SK-N-SH treated with all-trans-retinoic acid at 6 μM for 48 hours (cell line): ENCODE results near the gene OPA1.

Experiments used
- ATAC-seq: fragments of 200-7000 bp; cut with Tn5 transposase; 3 replicates; pipeline ENCODE4 v1.9.1; 2020; ENCODE audit warnings: mild to moderate bottlenecking, moderate library complexity
- ARNTL ChIP-seq: fragments of 450-650 bp; formaldehyde crosslinking; IDR thresholded peaks from 2 replicates; pipeline ENCODE4 v1.5.0; 2020; ENCODE audit warnings: low read depth, mild to moderate bottlenecking, moderate library complexity, borderline replicate concordance
- BACH2 ChIP-seq: fragments of 250-450 bp; sonication (Bioruptor Pico); IDR thresholded peaks from 2 replicates; pipeline ENCODE4 v1.9.0; 2021; ENCODE audit warnings: mild to moderate bottlenecking, borderline replicate concordance
- CREB5 ChIP-seq: fragments of 250-450 bp; sonication (Bioruptor Pico); IDR thresholded peaks from 2 replicates; pipeline ENCODE4 v1.5.1; 2020; ENCODE audit warnings: low read depth, mild to moderate bottlenecking, moderate library complexity
- CSDC2 ChIP-seq: fragments of 250-450 bp; sonication (Bioruptor Pico); IDR thresholded peaks from 2 replicates; pipeline ENCODE4 v1.5.0; 2020; ENCODE audit warnings: mild to moderate bottlenecking, moderate library complexity
- CSRNP3 ChIP-seq: fragments of 250-450 bp; sonication (Bioruptor Pico); IDR thresholded peaks from 2 replicates; pipeline ENCODE4 v1.5.1; 2021; ENCODE audit warnings: mild to moderate bottlenecking, moderate library complexity
- ESRRG ChIP-seq: fragments of 250-450 bp; sonication (Bioruptor Pico); IDR thresholded peaks from 2 replicates; pipeline ENCODE4 v1.6.1; 2021; ENCODE audit warnings: mild to moderate bottlenecking
- GLIS3 ChIP-seq: fragments of 250-450 bp; sonication (Bioruptor Pico); IDR thresholded peaks from 2 replicates; pipeline ENCODE4 v1.5.0; 2020; ENCODE audit warnings: mild to moderate bottlenecking, moderate library complexity
- ISL1 ChIP-seq: fragments of 250-450 bp; sonication (Bioruptor Pico); IDR thresholded peaks from 2 replicates; pipeline ENCODE4 v2.1.2; 2022; ENCODE audit warnings: mild to moderate bottlenecking, moderate library complexity
- OSR1 ChIP-seq: fragments of 250-450 bp; sonication (Bioruptor Pico); IDR thresholded peaks from 2 replicates; pipeline ENCODE4 v1.8.0; 2022; ENCODE audit warnings: moderate library complexity, mild to moderate bottlenecking, inconsistent platforms
- PATZ1 ChIP-seq: fragments of 250-450 bp; sonication (Bioruptor Pico); IDR thresholded peaks from 2 replicates; pipeline ENCODE4 v1.8.0; 2020; ENCODE audit warnings: mild to moderate bottlenecking, moderate library complexity, borderline replicate concordance
- POU6F1 ChIP-seq: fragments of 250-450 bp; sonication (Bioruptor Pico); IDR thresholded peaks from 2 replicates; pipeline ENCODE4 v1.8.0; 2021; ENCODE audit warnings: low read depth, mild to moderate bottlenecking, moderate library complexity, borderline replicate concordance
- PPARA ChIP-seq: fragments of 250-450 bp; sonication (Bioruptor Pico); IDR thresholded peaks from 2 replicates; pipeline ENCODE4 v1.5.0; 2020; ENCODE audit warnings: mild to moderate bottlenecking, borderline replicate concordance
- RARB ChIP-seq: fragments of 250-450 bp; sonication (Bioruptor Pico); IDR thresholded peaks from 2 replicates; pipeline ENCODE4 v1.8.0; 2021; ENCODE audit warnings: mild to moderate bottlenecking, moderate library complexity
- SNAI2 ChIP-seq: fragments of 250-450 bp; sonication (Bioruptor Pico); IDR thresholded peaks from 2 replicates; pipeline ENCODE4 v1.5.0; 2020; ENCODE audit warnings: mild to moderate bottlenecking, moderate library complexity
- TCF4 ChIP-seq: fragments of 250-450 bp; sonication (Bioruptor Pico); IDR thresholded peaks from 2 replicates; pipeline ENCODE4 v1.8.0; 2021; ENCODE audit warnings: mild to moderate bottlenecking, moderate library complexity, borderline replicate concordance
- TOX ChIP-seq: fragments of 250-450 bp; sonication (Bioruptor Pico); IDR thresholded peaks from 2 replicates; pipeline ENCODE4 v1.8.0; 2021; ENCODE audit warnings: mild to moderate bottlenecking, moderate library complexity, borderline replicate concordance
- TSHZ2 ChIP-seq: fragments of 250-450 bp; sonication (Bioruptor Pico); IDR thresholded peaks from 2 replicates; pipeline ENCODE4 v1.5.0; 2020; ENCODE audit warnings: mild to moderate bottlenecking, moderate library complexity
- ZFP3 ChIP-seq: fragments of 250-450 bp; sonication (Bioruptor Pico); IDR thresholded peaks from 2 replicates; pipeline ENCODE4 v1.5.0; 2020; ENCODE audit warnings: mild to moderate bottlenecking, moderate library complexity
- ZFP30 ChIP-seq: fragments of 450-650 bp; formaldehyde crosslinking; IDR thresholded peaks from 2 replicates; pipeline ENCODE4 v1.5.0; 2022; ENCODE audit warnings: mild to moderate bottlenecking, moderate library complexity
- ZNF70 ChIP-seq: fragments of 450-650 bp; formaldehyde crosslinking; IDR thresholded peaks from 2 replicates; pipeline ENCODE4 v1.5.0; 2020; ENCODE audit warnings: mild to moderate bottlenecking, moderate library complexity

The OPA1 gene

GRCh38 chr3:193553586-193553985 lies 39.4 kb upstream of the OPA1 start:
- no peak for TF ChIP-seq PATZ1
- TF ChIP-seq, all 23 proteins: peak for 0
- ATAC-seq, result no peak

- TF ChIP-seq ARNTL (CRISPR knock-in tag) (no peak), ISL1 (CRISPR knock-in tag) (no peak), PPARA (CRISPR knock-in tag) (no peak), TSHZ2 (CRISPR knock-in tag) (no peak), CSRNP3 (no peak), POU6F1 (no peak), TCF4 (CRISPR knock-in tag) (no peak), ZNF70 (no peak), RARB (no peak), ESRRG (CRISPR knock-in tag) (no peak), CREB5 (CRISPR knock-in tag) (no peak), OSR1 (no peak), BACH2 (CRISPR knock-in tag) (no peak), TOX (no peak), SNAI2 (CRISPR knock-in tag) (no peak), ZFP30 (CRISPR knock-in tag) (no peak), CSDC2 (CRISPR knock-in tag) (no peak), GLIS3 (CRISPR knock-in tag) (no peak)
- no peak for ATAC-seq
Observed at GRCh38 chr3:193554811-193555210, 38.2 kb upstream of the OPA1 start, which contains the start of gene ATP13A4. ATP13A4 (minus strand) TSS chr3:193554895; CDS start chr3:193554799, 96 bp downstream.

- TF ChIP-seq POU6F1 (no peak), SNAI2 (CRISPR knock-in tag) (no peak), ZFP3 (no peak), ISL1 (CRISPR knock-in tag) (no peak), PATZ1 (no peak), CSDC2 (CRISPR knock-in tag) (no peak), CREB5 (CRISPR knock-in tag) (no peak), OSR1 (no peak)
- no peak for ATAC-seq
Observed at GRCh38 chr3:193556841-193557240, 36.2 kb upstream of the OPA1 start.
